ENCODE results near the gene IL1RAPL2. TPM values are rescaled to one million over a fixed set of nuclear protein-coding genes. Genes with fewer than 3 reads are reported as not detected.
"Not testable (repeated sequence)": the region's sequence is repeated elsewhere in the genome, so short reads cannot be mapped to it uniquely, and the experiment has no call there.

Gene IL1RAPL2
- total RNA-seq, 1 donor, result not detected

DNA sequence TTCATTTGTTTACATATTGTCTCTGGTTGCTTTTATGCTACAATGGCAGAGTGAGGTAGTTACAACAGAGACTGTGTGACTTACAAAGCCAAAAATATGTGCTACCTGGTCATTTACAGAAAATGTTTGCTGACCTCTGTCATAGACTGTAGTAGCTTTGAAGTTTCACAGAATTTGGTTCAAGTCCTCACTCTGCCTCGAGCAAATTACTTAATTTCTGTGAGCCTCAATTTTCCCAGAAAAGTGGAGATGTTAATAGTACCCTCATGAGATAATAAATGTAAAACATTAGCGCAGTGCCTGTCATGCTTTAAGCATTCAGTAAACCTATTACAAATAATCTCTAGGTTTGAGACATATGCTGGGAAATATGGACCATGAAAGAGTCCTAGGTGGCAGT, 1237.9 kb downstream of the IL1RAPL2 start:
- Histone ChIP-seq H4K20me1 (ENCODE audit: insufficient read depth, low read length) (no peaks in the 10 kb centered on the region), H3K4me3 (ENCODE audit: insufficient read depth, low read length) (no peak overlapping the region)
- TF ChIP-seq, protein P1, sequence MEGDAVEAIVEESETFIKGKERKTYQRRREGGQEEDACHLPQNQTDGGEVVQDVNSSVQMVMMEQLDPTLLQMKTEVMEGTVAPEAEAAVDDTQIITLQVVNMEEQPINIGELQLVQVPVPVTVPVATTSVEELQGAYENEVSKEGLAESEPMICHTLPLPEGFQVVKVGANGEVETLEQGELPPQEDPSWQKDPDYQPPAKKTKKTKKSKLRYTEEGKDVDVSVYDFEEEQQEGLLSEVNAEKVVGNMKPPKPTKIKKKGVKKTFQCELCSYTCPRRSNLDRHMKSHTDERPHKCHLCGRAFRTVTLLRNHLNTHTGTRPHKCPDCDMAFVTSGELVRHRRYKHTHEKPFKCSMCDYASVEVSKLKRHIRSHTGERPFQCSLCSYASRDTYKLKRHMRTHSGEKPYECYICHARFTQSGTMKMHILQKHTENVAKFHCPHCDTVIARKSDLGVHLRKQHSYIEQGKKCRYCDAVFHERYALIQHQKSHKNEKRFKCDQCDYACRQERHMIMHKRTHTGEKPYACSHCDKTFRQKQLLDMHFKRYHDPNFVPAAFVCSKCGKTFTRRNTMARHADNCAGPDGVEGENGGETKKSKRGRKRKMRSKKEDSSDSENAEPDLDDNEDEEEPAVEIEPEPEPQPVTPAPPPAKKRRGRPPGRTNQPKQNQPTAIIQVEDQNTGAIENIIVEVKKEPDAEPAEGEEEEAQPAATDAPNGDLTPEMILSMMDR (IDR thresholded peaks at IDR 0.05; ENCODE audit: extremely low read depth, low read depth, low read length), result no peak

DNA sequence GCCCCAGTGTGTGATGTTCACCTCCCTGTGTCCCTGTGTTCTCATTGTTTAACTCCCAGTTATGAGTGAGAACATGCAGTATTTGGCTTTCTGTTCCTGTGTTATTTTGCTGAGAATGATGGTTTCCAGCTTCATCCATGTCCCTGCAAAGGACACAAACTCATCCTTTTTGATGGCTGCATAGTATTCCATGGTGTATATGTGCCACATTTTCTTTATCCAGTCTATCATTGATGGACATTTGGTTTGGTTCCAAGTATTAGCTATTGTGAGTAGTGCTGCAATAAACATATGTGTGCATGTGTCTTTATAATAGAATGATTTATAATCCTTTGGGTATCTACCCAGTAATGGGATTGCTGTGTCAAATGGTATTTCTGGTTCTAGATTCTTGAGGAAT, 1239.7 kb downstream of the IL1RAPL2 start:
- not testable (repeated sequence) for H3K4me1 ChIP-seq (ENCODE audit: insufficient read depth, low read length); H3K27me3 ChIP-seq (ENCODE audit: insufficient read depth, low read length); H3K4me2 ChIP-seq (ENCODE audit: insufficient read depth, low read length); H3K4me3 ChIP-seq (ENCODE audit: insufficient read depth, low read length); H4K20me1 ChIP-seq (ENCODE audit: insufficient read depth, low read length); H3K79me2 ChIP-seq (ENCODE audit: insufficient read depth, low read length); H3K9me3 ChIP-seq (ENCODE audit: low read depth, low read length); DNase-seq (ENCODE audit: insufficient read length, low spot score, missing footprints); H3K36me3 ChIP-seq (ENCODE audit: insufficient read depth, low read length); H3K27ac ChIP-seq (ENCODE audit: low read depth, low read length); H2AFZ ChIP-seq (ENCODE audit: low read length)

More for the DNA sequence above, 1237.9 kb downstream of the IL1RAPL2 start:
- no peaks in the 10 kb centered on the region for H3K9me3 ChIP-seq (ENCODE audit: low read depth, low read length)
- no peaks in the 10 kb centered on the region for H3K27me3 ChIP-seq (ENCODE audit: insufficient read depth, low read length)
- no peak overlapping the region for H3K27ac ChIP-seq (ENCODE audit: low read depth, low read length)
- H3K36me3 ChIP-seq (ENCODE audit: insufficient read depth, low read length), result no peaks in the 10 kb centered on the region
- no peak overlapping the region for H2AFZ ChIP-seq (ENCODE audit: low read length)
- no peaks in the 10 kb centered on the region for H3K4me1 ChIP-seq (ENCODE audit: insufficient read depth, low read length)
- H3K4me2 ChIP-seq (ENCODE audit: insufficient read depth, low read length), result no peak overlapping the region
- H3K79me2 ChIP-seq (ENCODE audit: insufficient read depth, low read length), result no peaks in the 10 kb centered on the region
- no peak for DNase-seq (ENCODE audit: insufficient read length, low spot score, missing footprints)

DNA sequence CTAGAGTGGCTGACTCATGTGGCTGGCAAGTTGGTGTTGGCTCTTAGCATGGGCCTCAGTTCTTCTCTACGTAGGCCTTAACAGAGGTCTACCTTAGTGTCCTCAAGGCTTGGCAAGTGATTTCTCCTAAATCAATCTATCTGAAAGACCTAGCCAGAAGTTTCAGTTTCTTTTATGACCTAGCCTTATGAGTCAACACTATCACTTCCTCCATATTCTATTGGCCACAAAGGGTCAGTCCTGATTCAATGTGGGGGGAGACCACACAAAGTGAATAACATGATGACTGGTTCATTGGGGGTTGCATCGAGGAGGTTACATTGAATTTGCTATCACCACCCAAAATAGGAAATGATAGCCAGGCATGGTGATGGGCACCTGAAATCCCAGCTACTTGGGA, 1250.5 kb downstream of the IL1RAPL2 start:
- Histone ChIP-seq H3K4me1 (ENCODE audit: insufficient read depth, low read length) (no peaks in the 10 kb centered on the region), H3K9me3 (ENCODE audit: low read depth, low read length) (no peaks in the 10 kb centered on the region), H2AFZ (ENCODE audit: low read length) (no peak overlapping the region), H3K4me3 (ENCODE audit: insufficient read depth, low read length) (no peak overlapping the region), H3K27me3 (ENCODE audit: insufficient read depth, low read length) (peaks cover 11% of the 10 kb centered on the region), H4K20me1 (ENCODE audit: insufficient read depth, low read length) (no peaks in the 10 kb centered on the region), H3K4me2 (ENCODE audit: insufficient read depth, low read length) (no peak overlapping the region), H3K36me3 (ENCODE audit: insufficient read depth, low read length) (no peaks in the 10 kb centered on the region), H3K79me2 (ENCODE audit: insufficient read depth, low read length) (no peaks in the 10 kb centered on the region), H3K27ac (ENCODE audit: low read depth, low read length) (no peak overlapping the region)
- no peak for DNase-seq (ENCODE audit: insufficient read length, low spot score, missing footprints)
- TF ChIP-seq, protein P1 (IDR thresholded peaks at IDR 0.05; ENCODE audit: extremely low read depth, low read depth, low read length), result no peak

Small RNA genes within 50 kb of the gene (small RNA-seq; reads per million reads assigned to genes)
- not detected for gene RNU6-207P
